SK-N-SH (cell line): ENCODE measurements around the gene DAB1. TPM values are rescaled to one million over a fixed set of nuclear protein-coding genes. Genes with fewer than 3 reads are reported as not detected.

Experiments used
- CTCF ChIA-PET: fragments of 300-600, 350-600 bp; formaldehyde crosslinking; extraction: SDS; loops from one replicate; lab custom pipeline; 2021; lab: Yijun Ruan, JAX
- POLR2A ChIA-PET: fragments of 350-600 bp; sonication (Branson Sonifier 250); formaldehyde crosslinking; extraction: SDS; loops from one replicate; lab custom pipeline; 2020; ENCODE audit warnings: antibody characterized with exemption, inconsistent platforms; lab: Yijun Ruan, JAX
- DNase-seq: peaks from one replicate; pipeline ENCODE4 v3.0.0; 2012
- H2AFZ ChIP-seq: fragments of 200-600 bp; sonication (generic); 2 replicates; pipeline ENCODE4 v1.8.1; 2016; ENCODE audit warnings: antibody characterized with exemption, mild to moderate bottlenecking, low read depth
- H3F3A ChIP-seq: fragments of 200-600 bp; sonication (generic); replicated peaks from 2 replicates; pipeline ENCODE3; 2016; ENCODE audit warnings: antibody characterized with exemption, mild to moderate bottlenecking; ENCODE audit not compliant: insufficient read depth
- H3K27ac ChIP-seq, 2 experiments: fragments of 200-500 bp in 1 of 2; fragments of 200-600 bp in 1 of 2; sonication (Bioruptor generic) in 1 of 2; sonication (generic), shearing (Covaris generic) in 1 of 2; 2 replicates each; pipeline versions ENCODE4 v1.5.1 to v1.6.1; 2014 to 2016; ENCODE audit warnings: low read depth in 2 of 2, inconsistent platforms in 1 of 2, low read length in 1 of 2, mild to moderate bottlenecking in 1 of 2, mixed read lengths in 1 of 2
- H3K27me3 ChIP-seq: fragments of 200-600 bp; sonication (generic), shearing (Covaris generic); 2 replicates; pipeline ENCODE4 v1.6.1; 2016; ENCODE audit warnings: mixed run types; ENCODE audit not compliant: insufficient read depth
- H3K36me3 ChIP-seq, 2 experiments: fragments of 200-500 bp in 1 of 2; fragments of 200-600 bp in 1 of 2; sonication (Bioruptor generic) in 1 of 2; sonication (generic) in 1 of 2; replicated peaks in 1 of 2; 2 replicates each; pipeline versions ENCODE3 to v1.5.1; 2014 to 2016; ENCODE audit warnings: low read length in 1 of 2, mild to moderate bottlenecking in 1 of 2; ENCODE audit not compliant: insufficient read depth in 2 of 2, control insufficient read depth in 1 of 2
- H3K4me1 ChIP-seq, 2 experiments: fragments of 200-500 bp in 1 of 2; fragments of 200-600 bp in 1 of 2; sonication (Bioruptor generic) in 1 of 2; sonication (generic), shearing (Covaris generic) in 1 of 2; 2 replicates each; pipeline versions ENCODE4 v1.5.1 to v1.6.1; 2014 to 2016; ENCODE audit warnings: low read depth in 1 of 2, low read length in 1 of 2, mixed run types in 1 of 2; ENCODE audit not compliant: insufficient read depth in 2 of 2, control insufficient read depth in 1 of 2
- H3K4me2 ChIP-seq: fragments of 200-600 bp; sonication (generic), shearing (Covaris generic); 2 replicates; pipeline ENCODE4 v1.6.1; 2017; ENCODE audit warnings: mixed run types
- H3K4me3 ChIP-seq, 2 experiments: fragments of 200-500 bp in 1 of 2; fragments of 200-600 bp in 1 of 2; sonication (Bioruptor generic) in 1 of 2; sonication (generic), shearing (Covaris generic) in 1 of 2; 2 replicates each; pipeline versions ENCODE4 v1.5.1 to v1.8.1; 2014 to 2016; ENCODE audit warnings: low read depth in 2 of 2, inconsistent platforms in 1 of 2, low read length in 1 of 2, mild to moderate bottlenecking in 1 of 2, mixed read lengths in 1 of 2, moderate library complexity in 1 of 2
- H3K79me2 ChIP-seq: fragments of 200-600 bp; sonication (generic); 2 replicates; pipeline ENCODE4 v1.8.1; 2017; ENCODE audit warnings: mild to moderate bottlenecking; ENCODE audit not compliant: insufficient read depth
- H3K9ac ChIP-seq: fragments of 200-600 bp; sonication (generic); 2 replicates; pipeline ENCODE4 v1.6.1; 2017; ENCODE audit warnings: mixed run types
- H3K9me2 ChIP-seq: fragments of 200-600 bp; sonication (generic); 2 replicates; pipeline ENCODE4 v1.6.1; 2017; ENCODE audit warnings: mixed run types
- H3K9me3 ChIP-seq: fragments of 200-600 bp; sonication (generic); 2 replicates; pipeline ENCODE4 v1.6.1; 2017; ENCODE audit warnings: mixed run types, mild to moderate bottlenecking, moderate library complexity
- H4K20me1 ChIP-seq: fragments of 200-600 bp; sonication (generic); 2 replicates; pipeline ENCODE4 v1.6.1; 2017; ENCODE audit warnings: mild to moderate bottlenecking, mixed run types; ENCODE audit not compliant: insufficient read depth
- CHD2 ChIP-seq: fragments of 150-350 bp; IDR thresholded peaks from 2 replicates; pipeline ENCODE4 v1.6.1; 2018; ENCODE audit warnings: low read length; ENCODE audit not compliant: partially characterized antibody
- FOSL2 ChIP-seq: IDR thresholded peaks from 2 replicates; pipeline ENCODE4 v1.4.0; 2012; ENCODE audit warnings: low read depth, mild to moderate bottlenecking, moderate library complexity, borderline replicate concordance
- FOXM1 ChIP-seq: IDR thresholded peaks from 2 replicates; pipeline ENCODE4 v1.4.0; 2012; ENCODE audit warnings: low read depth, mild to moderate bottlenecking
- MXI1 ChIP-seq: IDR thresholded peaks from 2 replicates; pipeline ENCODE4 v1.6.1; 2012; ENCODE audit warnings: mild to moderate bottlenecking, low read depth, low read length, improper control_type of control experiment
- NRF1 ChIP-seq: IDR thresholded peaks from 2 replicates; pipeline ENCODE4 v1.6.1; 2012; ENCODE audit warnings: low read depth, mild to moderate bottlenecking, low read length
- POLR2AphosphoS5 ChIP-seq: IDR thresholded peaks from 2 replicates; pipeline ENCODE4 v1.6.1; 2012; ENCODE audit warnings: low read depth, low read length
- RFX5 ChIP-seq: IDR thresholded peaks from 2 replicates; pipeline ENCODE4 v1.6.1; 2012; ENCODE audit warnings: mild to moderate bottlenecking, improper control_type of control experiment, low read length
- SIN3A ChIP-seq: IDR thresholded peaks from 2 replicates; pipeline ENCODE4 v1.6.1; 2012; ENCODE audit warnings: low read depth, mild to moderate bottlenecking, low read length, moderate library complexity, borderline replicate concordance
- WGBS: methylation state at CpG from one replicate; pipeline ENCODE4 v1.1.6; 2017; ENCODE audit warnings: low lambda C conversion rate; 5-methylcytosine and 5-hydroxymethylcytosine counted together
- polyA plus RNA-seq, 3 experiments: library from polyadenylated mRNA; depleted of rRNA; stranded (reverse); fragments of >200 nt; gene quantifications; 2 replicates each; pipeline ENCODE4 v1.2.3, GENCODE V29; 2012
- TF ChIP-seq, protein P1 (sequence below): IDR thresholded peaks from 2 replicates; pipeline ENCODE4 v1.4.0; 2012; ENCODE audit warnings: low read depth
- TF ChIP-seq, protein P2 (sequence below): IDR thresholded peaks from 2 replicates; pipeline ENCODE4 v1.6.1; 2012; ENCODE audit warnings: mild to moderate bottlenecking, low read depth, low read length, moderate library complexity
- TF ChIP-seq, protein P3 (sequence below): fragments of 150-350 bp; IDR thresholded peaks from 2 replicates; pipeline ENCODE4 v1.6.1; 2016; ENCODE audit warnings: mild to moderate bottlenecking, low read depth, low read length
- TF ChIP-seq, protein P4 (sequence below): fragments of 150-350 bp; IDR thresholded peaks from 2 replicates; pipeline ENCODE4 v1.6.1; 2017; ENCODE audit warnings: antibody characterized with exemption, low read length, low read depth, borderline replicate concordance

Gene DAB1
- polyA plus RNA-seq, 1 of the 3 experiments (the other 2 are of a cell fraction), result 2.9 TPM

DNA sequence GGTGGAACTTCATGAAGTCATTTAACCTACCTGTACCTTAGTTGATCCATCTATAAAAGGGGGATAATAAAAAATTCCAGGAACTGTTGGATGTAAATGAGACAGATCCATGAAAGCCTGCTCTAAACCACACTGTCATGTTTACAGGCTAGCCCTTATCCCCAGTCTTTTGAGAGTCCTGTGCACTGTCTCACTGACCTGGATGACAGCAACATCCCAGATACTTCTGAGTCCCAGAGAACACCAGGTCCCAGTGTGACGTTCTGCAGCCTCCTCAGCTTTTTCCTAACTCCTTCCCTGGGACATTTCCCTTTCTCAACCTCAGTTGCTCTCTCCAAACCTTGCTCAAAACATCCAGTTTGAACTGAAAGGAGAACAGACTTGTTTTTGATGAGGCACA, 292.6 kb downstream of the DAB1 start:
- H3K9me2 ChIP-seq, result no peaks in the 10 kb centered on the region
- peaks cover 3 to 8% of the 10 kb centered on the region in 2 experiments; a peak in 2 of 4 replicates for H3K4me1 ChIP-seq
- TF ChIP-seq, protein P1, sequence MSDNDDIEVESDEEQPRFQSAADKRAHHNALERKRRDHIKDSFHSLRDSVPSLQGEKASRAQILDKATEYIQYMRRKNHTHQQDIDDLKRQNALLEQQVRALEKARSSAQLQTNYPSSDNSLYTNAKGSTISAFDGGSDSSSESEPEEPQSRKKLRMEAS, result no peak
- TF ChIP-seq, protein P2, sequence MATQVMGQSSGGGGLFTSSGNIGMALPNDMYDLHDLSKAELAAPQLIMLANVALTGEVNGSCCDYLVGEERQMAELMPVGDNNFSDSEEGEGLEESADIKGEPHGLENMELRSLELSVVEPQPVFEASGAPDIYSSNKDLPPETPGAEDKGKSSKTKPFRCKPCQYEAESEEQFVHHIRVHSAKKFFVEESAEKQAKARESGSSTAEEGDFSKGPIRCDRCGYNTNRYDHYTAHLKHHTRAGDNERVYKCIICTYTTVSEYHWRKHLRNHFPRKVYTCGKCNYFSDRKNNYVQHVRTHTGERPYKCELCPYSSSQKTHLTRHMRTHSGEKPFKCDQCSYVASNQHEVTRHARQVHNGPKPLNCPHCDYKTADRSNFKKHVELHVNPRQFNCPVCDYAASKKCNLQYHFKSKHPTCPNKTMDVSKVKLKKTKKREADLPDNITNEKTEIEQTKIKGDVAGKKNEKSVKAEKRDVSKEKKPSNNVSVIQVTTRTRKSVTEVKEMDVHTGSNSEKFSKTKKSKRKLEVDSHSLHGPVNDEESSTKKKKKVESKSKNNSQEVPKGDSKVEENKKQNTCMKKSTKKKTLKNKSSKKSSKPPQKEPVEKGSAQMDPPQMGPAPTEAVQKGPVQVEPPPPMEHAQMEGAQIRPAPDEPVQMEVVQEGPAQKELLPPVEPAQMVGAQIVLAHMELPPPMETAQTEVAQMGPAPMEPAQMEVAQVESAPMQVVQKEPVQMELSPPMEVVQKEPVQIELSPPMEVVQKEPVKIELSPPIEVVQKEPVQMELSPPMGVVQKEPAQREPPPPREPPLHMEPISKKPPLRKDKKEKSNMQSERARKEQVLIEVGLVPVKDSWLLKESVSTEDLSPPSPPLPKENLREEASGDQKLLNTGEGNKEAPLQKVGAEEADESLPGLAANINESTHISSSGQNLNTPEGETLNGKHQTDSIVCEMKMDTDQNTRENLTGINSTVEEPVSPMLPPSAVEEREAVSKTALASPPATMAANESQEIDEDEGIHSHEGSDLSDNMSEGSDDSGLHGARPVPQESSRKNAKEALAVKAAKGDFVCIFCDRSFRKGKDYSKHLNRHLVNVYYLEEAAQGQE, result no peak
- no peak for TF ChIP-seq RFX5
- TF ChIP-seq CHD2, result no peak
- TF ChIP-seq SIN3A, result no peak
- TF ChIP-seq MXI1, result no peak
- no peak for TF ChIP-seq FOSL2
- no peak for TF ChIP-seq POLR2AphosphoS5
- TF ChIP-seq, protein P3, sequence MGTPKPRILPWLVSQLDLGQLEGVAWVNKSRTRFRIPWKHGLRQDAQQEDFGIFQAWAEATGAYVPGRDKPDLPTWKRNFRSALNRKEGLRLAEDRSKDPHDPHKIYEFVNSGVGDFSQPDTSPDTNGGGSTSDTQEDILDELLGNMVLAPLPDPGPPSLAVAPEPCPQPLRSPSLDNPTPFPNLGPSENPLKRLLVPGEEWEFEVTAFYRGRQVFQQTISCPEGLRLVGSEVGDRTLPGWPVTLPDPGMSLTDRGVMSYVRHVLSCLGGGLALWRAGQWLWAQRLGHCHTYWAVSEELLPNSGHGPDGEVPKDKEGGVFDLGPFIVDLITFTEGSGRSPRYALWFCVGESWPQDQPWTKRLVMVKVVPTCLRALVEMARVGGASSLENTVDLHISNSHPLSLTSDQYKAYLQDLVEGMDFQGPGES, result no peak
- TF ChIP-seq FOXM1, result no peak
- TF ChIP-seq NRF1, result no peak
- TF ChIP-seq, protein P4, sequence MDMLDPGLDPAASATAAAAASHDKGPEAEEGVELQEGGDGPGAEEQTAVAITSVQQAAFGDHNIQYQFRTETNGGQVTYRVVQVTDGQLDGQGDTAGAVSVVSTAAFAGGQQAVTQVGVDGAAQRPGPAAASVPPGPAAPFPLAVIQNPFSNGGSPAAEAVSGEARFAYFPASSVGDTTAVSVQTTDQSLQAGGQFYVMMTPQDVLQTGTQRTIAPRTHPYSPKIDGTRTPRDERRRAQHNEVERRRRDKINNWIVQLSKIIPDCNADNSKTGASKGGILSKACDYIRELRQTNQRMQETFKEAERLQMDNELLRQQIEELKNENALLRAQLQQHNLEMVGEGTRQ, result no peak
- TF ChIP-seq, all 33 proteins: peak for 0
- Histone ChIP-seq H4K20me1 (no peaks in the 10 kb centered on the region), H3K4me3 (no peak overlapping the region), H3F3A (peaks cover 19% of the 10 kb centered on the region), H3K27me3 (no peaks in the 10 kb centered on the region), H3K4me2 (no peak overlapping the region), H3K79me2 (no peaks in the 10 kb centered on the region), H3K27ac (peak overlapping the region in 1 of 2 experiments; percentile 43; a peak in 2 of 4 replicates), H3K36me3 (no peaks in the 10 kb centered on the region), H3K9ac (no peak overlapping the region), H3K9me3 (no peaks in the 10 kb centered on the region), H2AFZ (no peak overlapping the region)
- ChIA-PET POLR2A (no interaction called here), CTCF (no interaction called here)
- WGBS, result 63% methylated on average over 1 of the region's 1 CpG
- no peak for DNase-seq
